Common myeloid progenitor, CD34-positive (primary cell): ENCODE results near the gene LRRC4C.

Experiments used
- CTCF ChIA-PET: fragments of 350-600 bp; sonication (Branson Sonifier 250); formaldehyde crosslinking; loops from one replicate; lab custom pipeline; 2021; ENCODE audit warnings: antibody characterized with exemption; lab: Charles Lee
- POLR2A ChIA-PET: fragments of 350-600 bp; sonication (Branson Sonifier 250); formaldehyde crosslinking; loops from one replicate; lab custom pipeline; 2021; ENCODE audit warnings: antibody characterized with exemption; lab: Charles Lee
- DNase-seq, 3 donors: peaks; one replicate each; pipeline versions ENCODE4 v3.0.0 to v3.0.0-alpha.2; 2013
- H3K27ac ChIP-seq, 2 experiments: 1 replicate in 1 of 2; 2 replicates in 1 of 2; pipeline ENCODE4 v1.7.0; 2013; ENCODE audit warnings: inconsistent platforms in 2 of 2, low read length in 2 of 2, mild to moderate bottlenecking in 2 of 2, low read depth in 1 of 2, moderate library complexity in 1 of 2; ENCODE audit not compliant: severe bottlenecking in 2 of 2, insufficient read depth in 1 of 2, poor library complexity in 1 of 2
- H3K27me3 ChIP-seq, 5 experiments: replicated peaks in 2 of 5; 1 replicate in 3 of 5; 2 replicates in 2 of 5; pipeline versions ENCODE4 v1.6.1 to v1.7.0; 2013; ENCODE audit warnings: low read length in 4 of 5, mild to moderate bottlenecking in 2 of 5, moderate library complexity in 2 of 5, inconsistent platforms in 1 of 5; ENCODE audit not compliant: insufficient read depth in 5 of 5, control insufficient read depth in 4 of 5
- H3K36me3 ChIP-seq, 4 experiments: 1 replicate in 2 of 4; 2 replicates in 2 of 4; pipeline versions ENCODE4 v1.6.1 to v1.7.0; 2013; ENCODE audit warnings: low read length in 3 of 4, control low read depth in 1 of 4, mild to moderate bottlenecking in 1 of 4; ENCODE audit not compliant: control insufficient read depth in 4 of 4, insufficient read depth in 4 of 4
- H3K4me1 ChIP-seq, 4 experiments: 1 replicate in 3 of 4; 2 replicates in 1 of 4; pipeline versions ENCODE4 v1.6.1 to v1.7.1; 2013; ENCODE audit warnings: low read length in 3 of 4, mild to moderate bottlenecking in 3 of 4, control low read depth in 1 of 4, inconsistent platforms in 1 of 4, moderate library complexity in 1 of 4; ENCODE audit not compliant: control insufficient read depth in 4 of 4, insufficient read depth in 4 of 4; ENCODE audit errors: control extremely low read depth in 1 of 4
- H3K4me3 ChIP-seq, 7 experiments: 1 replicate in 4 of 7; 2 replicates in 3 of 7; pipeline versions ENCODE4 v1.5.1 to v1.7.0; 2013; ENCODE audit warnings: mild to moderate bottlenecking in 7 of 7, low read length in 6 of 7, moderate library complexity in 6 of 7, inconsistent platforms in 2 of 7, low read depth in 2 of 7, control low read depth in 1 of 7; ENCODE audit not compliant: insufficient read depth in 4 of 7, control insufficient read depth in 1 of 7; ENCODE audit errors: extremely low read depth in 1 of 7
- H3K9me3 ChIP-seq, 5 experiments: 1 replicate in 4 of 5; 2 replicates in 1 of 5; pipeline versions ENCODE4 v1.6.1 to v1.7.1; 2013; ENCODE audit warnings: low read length in 4 of 5, mild to moderate bottlenecking in 2 of 5, inconsistent platforms in 1 of 5, low read depth in 1 of 5, moderate library complexity in 1 of 5; ENCODE audit not compliant: control insufficient read depth in 4 of 5, insufficient read depth in 2 of 5; ENCODE audit errors: control extremely low read depth in 1 of 5
- WGBS: methylation state at CpG from one replicate; pipeline ENCODE4 v1.1.5; 2013; ENCODE audit not compliant: insufficient coverage; 5-methylcytosine and 5-hydroxymethylcytosine counted together

LRRC4C gene

DNA sequence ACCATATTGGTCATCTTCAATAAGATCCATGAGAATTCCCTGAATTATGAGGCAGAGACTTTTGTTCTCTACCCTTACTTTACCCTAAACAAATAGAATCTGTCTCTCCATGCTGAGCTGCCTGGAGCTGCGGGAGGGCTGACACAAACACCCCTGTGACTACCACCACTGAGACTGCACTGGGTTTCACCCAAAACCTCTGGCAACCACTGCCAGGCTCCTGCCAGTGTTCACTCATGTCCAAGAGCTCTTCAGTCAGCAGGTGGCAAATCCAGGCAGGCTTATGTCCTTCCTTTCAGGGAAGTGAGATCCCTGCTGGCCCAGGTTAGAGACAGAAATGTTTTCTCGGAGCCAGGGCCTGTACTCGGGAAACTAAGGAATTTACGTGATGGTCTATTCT is 1105.3 kb downstream of the LRRC4C start:
- H3K9me3 ChIP-seq = no peaks in the 10 kb centered on the region
- POLR2A ChIA-PET = no interaction called here
- H3K36me3 ChIP-seq = no peaks in the 10 kb centered on the region
- CTCF ChIA-PET = no interaction called here
- no peak overlapping the region for H3K4me3 ChIP-seq
- H3K4me1 ChIP-seq = no peaks in the 10 kb centered on the region
- H3K27me3 ChIP-seq = no peaks in the 10 kb centered on the region
- no peak for DNase-seq
- 96% methylated on average over 4 of the region's 4 CpGs for WGBS
- no peak overlapping the region for H3K27ac ChIP-seq

DNA sequence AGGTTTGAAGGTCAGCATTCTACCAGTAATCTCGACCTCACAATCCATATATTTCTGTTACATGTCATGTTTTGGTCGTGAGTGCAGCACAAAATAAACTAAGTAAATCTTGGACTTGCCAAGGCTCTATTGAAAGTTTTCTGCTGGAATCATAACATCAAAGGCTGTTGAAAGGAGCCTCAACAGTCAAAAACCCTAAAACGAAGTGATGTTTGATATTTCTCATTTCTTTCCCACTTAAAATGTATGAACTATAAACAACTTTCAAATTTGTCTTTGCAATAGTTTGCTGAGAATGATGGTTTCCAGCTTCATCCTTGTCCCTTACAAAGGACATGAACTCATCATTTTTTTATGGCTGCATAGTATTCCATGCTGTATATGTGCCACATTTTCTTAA is 1118.5 kb downstream of the LRRC4C start:
- H3K4me1 ChIP-seq = no peaks in the 10 kb centered on the region
- no peak for DNase-seq
- H3K9me3 ChIP-seq = no peaks in the 10 kb centered on the region
- H3K36me3 ChIP-seq = no peaks in the 10 kb centered on the region
- no peak overlapping the region for H3K27ac ChIP-seq
- 87% methylated on average over 2 of the region's 3 CpGs for WGBS
- ChIA-PET CTCF (no interaction called here), POLR2A (no interaction called here)
- H3K4me3 ChIP-seq = no peak overlapping the region
- H3K27me3 ChIP-seq = no peaks in the 10 kb centered on the region

- Histone ChIP-seq H3K9me3 (no peaks in the 10 kb centered on the region), H3K27ac (no peak overlapping the region), H3K4me3 (no peak overlapping the region), H3K27me3 (no peaks in the 10 kb centered on the region), H3K36me3 (no peaks in the 10 kb centered on the region), H3K4me1 (no peaks in the 10 kb centered on the region)
- CTCF ChIA-PET = no interaction called here
- DNase-seq = no peak
- 48% methylated on average over 3 of the region's 6 CpGs for WGBS
- POLR2A ChIA-PET = no interaction called here
Observed at GRCh38 chr11:40338739-40339138, 1120.7 kb downstream of the LRRC4C start.

DNA sequence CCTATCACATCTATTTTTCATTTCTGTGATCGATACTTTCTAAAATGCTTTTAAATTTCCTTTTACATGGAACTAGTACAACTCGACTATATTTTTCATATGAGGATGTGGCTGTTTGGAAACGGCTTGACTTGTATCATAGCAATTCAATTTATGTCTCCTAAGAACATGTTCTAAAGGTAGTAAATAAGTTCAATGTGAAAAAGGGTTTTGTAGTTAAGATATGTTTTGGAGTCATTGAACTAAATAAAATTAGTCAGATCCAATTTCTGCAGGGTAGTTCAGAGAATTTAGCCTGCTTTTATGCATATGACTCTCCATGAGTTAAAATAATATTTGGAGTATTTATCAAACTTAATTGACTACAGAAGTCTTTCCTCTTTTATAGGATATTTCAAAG is 1121.4 kb downstream of the LRRC4C start:
- ChIA-PET POLR2A (no interaction called here), CTCF (no interaction called here)
- H3K4me3 ChIP-seq = no peak overlapping the region
- H3K27ac ChIP-seq = no peak overlapping the region
- no peaks in the 10 kb centered on the region for H3K4me1 ChIP-seq
- no peaks in the 10 kb centered on the region for H3K9me3 ChIP-seq
- no peaks in the 10 kb centered on the region for H3K27me3 ChIP-seq
- H3K36me3 ChIP-seq = no peaks in the 10 kb centered on the region
- WGBS = no CpG with 5 or more reads among the region's 3 CpGs
- no peak for DNase-seq

- Histone ChIP-seq H3K4me1 (no peaks in the 10 kb centered on the region), H3K36me3 (no peaks in the 10 kb centered on the region), H3K9me3 (no peaks in the 10 kb centered on the region), H3K27me3 (no peaks in the 10 kb centered on the region), H3K4me3 (no peak overlapping the region), H3K27ac (no peak overlapping the region)
- POLR2A ChIA-PET = no interaction called here
- no peak for DNase-seq
- CTCF ChIA-PET = no interaction called here
- WGBS = 80% methylated on average over 1 of the region's 3 CpGs
Observed at GRCh38 chr11:40337118-40337517, 1122.3 kb downstream of the LRRC4C start.

DNA sequence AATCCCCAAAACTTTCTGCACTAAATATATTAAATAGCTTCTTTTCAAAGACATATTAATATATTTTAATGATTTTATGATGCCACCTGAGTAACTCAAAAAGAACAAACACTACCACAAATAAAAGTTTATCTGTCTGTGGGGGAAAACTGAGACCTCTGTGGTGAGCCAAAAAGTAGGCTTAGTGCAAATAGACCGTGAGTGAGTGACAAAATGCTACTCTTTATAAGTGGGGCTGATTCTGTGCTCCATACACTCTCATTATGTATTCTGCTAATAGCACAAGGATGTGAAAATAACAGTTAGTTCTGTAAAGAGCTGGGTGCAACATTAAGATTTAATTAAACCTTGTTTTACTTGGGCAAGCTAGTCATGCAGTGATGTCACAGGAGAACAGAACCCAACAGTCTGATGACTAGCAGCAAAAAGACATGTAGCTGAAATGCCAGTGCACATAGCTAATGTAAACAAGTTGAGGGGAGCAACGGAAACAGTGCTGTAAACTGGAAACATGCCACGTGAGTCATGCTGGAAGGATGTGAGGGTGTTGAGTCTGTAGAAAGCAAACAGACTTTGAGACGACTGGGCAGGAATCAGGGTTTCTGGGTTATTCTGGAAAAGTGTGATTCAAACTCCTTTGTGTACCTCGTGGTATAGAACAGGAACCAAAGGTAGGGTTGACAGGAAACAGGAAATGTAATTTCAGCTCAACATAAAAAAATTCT is 1130.4 kb downstream of the LRRC4C start:
- ChIA-PET POLR2A (no interaction called here), CTCF (interaction anchor here (0.6 kb wide), 1 partner anchor 225 kb away, joined by 3 read pairs; no protein-coding TSS in a partner anchor)
- WGBS = 0% methylated on average over 3 of the region's 5 CpGs
- Histone ChIP-seq H3K36me3 (no peaks in the 10 kb centered on the region), H3K4me3 (peak overlapping the region in 1 of 7 experiments; percentile 17), H3K4me1 (peaks cover 0 to 6% (median 0%) of the 10 kb centered on the region in 4 experiments), H3K9me3 (no peaks in the 10 kb centered on the region), H3K27ac (no peak overlapping the region), H3K27me3 (no peaks in the 10 kb centered on the region)
- DNase-seq = peak; percentile 50 to 89 (median 83)

- Histone ChIP-seq H3K4me1 (no peaks in the 10 kb centered on the region), H3K9me3 (no peaks in the 10 kb centered on the region), H3K4me3 (no peak overlapping the region), H3K36me3 (no peaks in the 10 kb centered on the region), H3K27ac (no peak overlapping the region), H3K27me3 (no peaks in the 10 kb centered on the region)
- DNase-seq = no peak
- 100% methylated on average over 1 of the region's 3 CpGs for WGBS
- CTCF ChIA-PET = interaction anchor here (0.6 kb wide), 1 partner anchor 10 kb away, joined by 3 read pairs; no protein-coding TSS in a partner anchor
- POLR2A ChIA-PET = no interaction called here
Observed at GRCh38 chr11:40323241-40323640, 1136.2 kb downstream of the LRRC4C start.
